GM23338 (cell line): ENCODE measurements around the gene REELD1. TPM values are rescaled to one million over a fixed set of nuclear protein-coding genes. Genes with fewer than 3 reads are reported as not detected.

Experiments used
- ATAC-seq: fragments of 200-7000 bp; cut with Tn5 transposase; 3 replicates; pipeline ENCODE4 v1.9.1; 2020
- DNase-seq: peaks from one replicate; pipeline ENCODE4 v3.0.0-alpha.2; 2015; ENCODE audit warnings: low spot score
- H2AFZ ChIP-seq: fragments of 200-600 bp; sonication (generic); 2 replicates; pipeline ENCODE4 v1.8.0; 2016; ENCODE audit warnings: antibody characterized with exemption, mild to moderate bottlenecking, moderate library complexity
- H3F3A ChIP-seq: fragments of 200-600 bp; sonication (generic); replicated peaks from 2 replicates; pipeline ENCODE4 v1.8.0; 2017; ENCODE audit warnings: antibody characterized with exemption, mixed run types, low read depth
- H3K27ac ChIP-seq: fragments of 200-600 bp; sonication (generic); 2 replicates; pipeline ENCODE4 v1.6.1; 2016; ENCODE audit warnings: low read depth
- H3K27me3 ChIP-seq: fragments of 200-600 bp; sonication (generic); 2 replicates; pipeline ENCODE4 v1.8.0; 2016; ENCODE audit warnings: mild to moderate bottlenecking, mixed run types, moderate library complexity; ENCODE audit not compliant: insufficient read depth
- H3K36me3 ChIP-seq: fragments of 200-600 bp; sonication (generic); 2 replicates; pipeline ENCODE4 v1.8.0; 2016; ENCODE audit warnings: mild to moderate bottlenecking; ENCODE audit not compliant: insufficient read depth
- H3K4me1 ChIP-seq: fragments of 200-600 bp; sonication (generic); 2 replicates; pipeline ENCODE4 v1.8.0; 2016; ENCODE audit warnings: mild to moderate bottlenecking, moderate library complexity; ENCODE audit not compliant: insufficient read depth
- H3K4me2 ChIP-seq: fragments of 200-600 bp; sonication (generic); 2 replicates; pipeline ENCODE4 v1.7.1; 2017; ENCODE audit warnings: mixed run types
- H3K4me3 ChIP-seq: fragments of 200-600 bp; sonication (generic); 2 replicates; pipeline ENCODE4 v1.6.1; 2016; ENCODE audit warnings: mixed run types
- H3K79me2 ChIP-seq: fragments of 200-600 bp; sonication (generic); replicated peaks from 2 replicates; pipeline ENCODE4 v1.8.0; 2017; ENCODE audit warnings: mild to moderate bottlenecking; ENCODE audit not compliant: insufficient read depth
- H3K9me2 ChIP-seq: fragments of 200-600 bp; sonication (generic); 2 replicates; pipeline ENCODE4 v1.8.0; 2017; ENCODE audit not compliant: insufficient read depth
- H4K20me1 ChIP-seq: fragments of 200-600 bp; sonication (generic); replicated peaks from 2 replicates; pipeline ENCODE4 v1.8.0; 2017; ENCODE audit warnings: mild to moderate bottlenecking; ENCODE audit not compliant: insufficient read depth
- H3K27ac Mint-ChIP-seq: 2 replicates; pipeline ENCODE4 v1.8.0; 2020; ENCODE audit warnings: inconsistent platforms, mild to moderate bottlenecking, moderate library complexity, mixed read lengths
- H3K27me3 Mint-ChIP-seq: 3 replicates; pipeline ENCODE4 v1.8.0; 2022; ENCODE audit warnings: low read depth, mild to moderate bottlenecking, moderate library complexity, mixed read lengths, inconsistent platforms; ENCODE audit not compliant: insufficient read depth, poor library complexity
- H3K36me3 Mint-ChIP-seq: 3 replicates; pipeline ENCODE4 v1.8.0; 2021; ENCODE audit warnings: low read depth, mild to moderate bottlenecking, inconsistent platforms, moderate library complexity, mixed read lengths
- H3K4me1 Mint-ChIP-seq: 3 replicates; pipeline ENCODE4 v1.8.0; 2020; ENCODE audit warnings: mild to moderate bottlenecking, inconsistent platforms, mixed read lengths
- H3K4me3 Mint-ChIP-seq: 3 replicates; pipeline ENCODE4 v1.8.0; 2021; ENCODE audit warnings: moderate library complexity, mild to moderate bottlenecking, inconsistent platforms, mixed read lengths
- H3K9me3 Mint-ChIP-seq: 3 replicates; pipeline ENCODE4 v1.8.0; 2020; ENCODE audit warnings: moderate library complexity, mild to moderate bottlenecking, inconsistent platforms, mixed read lengths
- CREB1 ChIP-seq: fragments of 250-450 bp; sonication (Bioruptor Pico); IDR thresholded peaks from 2 replicates; pipeline ENCODE4 v1.5.0; 2020; ENCODE audit warnings: low read depth, mild to moderate bottlenecking, moderate library complexity
- CTCF ChIP-seq, 2 experiments: fragments of 200-600 bp in 1 of 2; sonication (generic) in 1 of 2; conservative IDR thresholded peaks; 2 replicates each; pipeline versions ENCODE4 v1.5.1 to v1.6.1; 2016 to 2017; ENCODE audit warnings: antibody characterized with exemption in 2 of 2, low read depth in 2 of 2, mild to moderate bottlenecking in 2 of 2, moderate library complexity in 1 of 2
- EZH2 ChIP-seq: fragments of 200-600 bp; sonication (generic); IDR thresholded peaks from one replicate; pipeline ENCODE4 v1.8.0; 2017; ENCODE audit warnings: antibody characterized with exemption, mild to moderate bottlenecking, low read depth; ENCODE audit not compliant: unreplicated experiment
- EZH2phosphoT487 ChIP-seq: fragments of 200-600 bp; sonication (generic); IDR thresholded peaks from one replicate; pipeline ENCODE4 v1.8.1; 2018; ENCODE audit warnings: antibody characterized with exemption; ENCODE audit not compliant: unreplicated experiment
- JUNB ChIP-seq: IDR thresholded peaks from one replicate; pipeline ENCODE4 v1.6.1; 2016; ENCODE audit warnings: antibody characterized with exemption; ENCODE audit not compliant: unreplicated experiment
- NANOG ChIP-seq: IDR thresholded peaks from 2 replicates; pipeline ENCODE4 v1.6.1; 2016; ENCODE audit warnings: antibody characterized with exemption, borderline replicate concordance
- POLR2AphosphoS5 ChIP-seq: IDR thresholded peaks from 2 replicates; pipeline ENCODE4 v1.6.1; 2016; ENCODE audit warnings: antibody characterized with exemption, low read depth
- STAT1 ChIP-seq: IDR thresholded peaks from one replicate; pipeline ENCODE4 v1.6.1; 2016; ENCODE audit warnings: antibody characterized with exemption; ENCODE audit not compliant: unreplicated experiment
- ZNF114 ChIP-seq: fragments of 250-450 bp; sonication (Bioruptor Pico); IDR thresholded peaks from 2 replicates; pipeline ENCODE4 v1.5.0; 2020; ENCODE audit warnings: mild to moderate bottlenecking, moderate library complexity
- ZNF331 ChIP-seq: fragments of 250-450 bp; sonication (Bioruptor Pico); IDR thresholded peaks from 2 replicates; pipeline ENCODE4 v1.5.0; 2020; ENCODE audit warnings: low read depth, mild to moderate bottlenecking, moderate library complexity
- ZNF462 ChIP-seq: fragments of 250-450 bp; sonication (Bioruptor Pico); IDR thresholded peaks from 2 replicates; pipeline ENCODE4 v1.5.0; 2020; ENCODE audit warnings: mild to moderate bottlenecking, moderate library complexity
- polyA plus RNA-seq: library from polyadenylated mRNA; unstranded; fragments of >200 nt; fragmentation: Nextera tagmentation; extraction: Ambion mirVana; gene quantifications from 2 replicates; pipeline ENCODE4 v1.2.1, GENCODE V29; 2016
- total RNA-seq: library from RNA; depleted of rRNA; stranded (reverse); fragments of >200 nt; shearing (Covaris generic); gene quantifications from 2 replicates; pipeline ENCODE4 v1.2.3, GENCODE V29; 2014
- TF ChIP-seq, protein P1 (sequence below): IDR thresholded peaks from 2 replicates; pipeline ENCODE4 v1.6.1; 2016; ENCODE audit warnings: antibody characterized with exemption
- TF ChIP-seq, protein P2 (sequence below): IDR thresholded peaks from one replicate; pipeline ENCODE4 v1.6.1; 2018; ENCODE audit warnings: antibody characterized with exemption; ENCODE audit not compliant: unreplicated experiment

The REELD1 gene
- total and polyA plus RNA-seq, 2 experiments from 2014 or later, result 0.19 TPM; not detected in 1

DNA sequence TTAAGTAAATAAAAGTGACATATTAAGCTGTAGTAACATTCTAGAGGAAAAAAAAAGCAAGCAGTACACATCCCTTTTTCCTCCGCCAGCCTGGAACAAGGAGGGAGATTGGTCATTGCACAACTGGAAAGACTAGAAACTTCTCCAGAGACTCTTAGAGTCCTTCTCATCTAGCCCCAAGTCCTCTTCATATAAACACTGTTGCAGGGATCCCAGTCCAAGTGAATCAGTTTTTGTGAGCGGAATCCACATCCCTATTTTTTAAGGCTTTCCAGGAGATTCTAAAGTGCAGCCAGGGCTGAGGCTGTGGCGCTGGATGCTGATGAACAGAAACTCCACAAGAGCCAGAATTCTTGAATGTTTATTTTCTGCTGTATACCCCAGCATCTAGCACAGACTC lies 23.8 kb downstream of the REELD1 start:
- TF ChIP-seq CREB1 (no peak), JUNB (no peak), POLR2AphosphoS5 (no peak), EZH2phosphoT487 (no peak), EZH2 (no peak), NANOG (no peak), CTCF (conservative IDR thresholded peaks at IDR 0.05; ENCODE audit: low read depth in 2 of 2) (no peak), STAT1 (no peak), ZNF331 (CRISPR knock-in tag) (no peak), ZNF462 (CRISPR knock-in tag) (no peak), ZNF114 (no peak)
- TF ChIP-seq, protein P1, sequence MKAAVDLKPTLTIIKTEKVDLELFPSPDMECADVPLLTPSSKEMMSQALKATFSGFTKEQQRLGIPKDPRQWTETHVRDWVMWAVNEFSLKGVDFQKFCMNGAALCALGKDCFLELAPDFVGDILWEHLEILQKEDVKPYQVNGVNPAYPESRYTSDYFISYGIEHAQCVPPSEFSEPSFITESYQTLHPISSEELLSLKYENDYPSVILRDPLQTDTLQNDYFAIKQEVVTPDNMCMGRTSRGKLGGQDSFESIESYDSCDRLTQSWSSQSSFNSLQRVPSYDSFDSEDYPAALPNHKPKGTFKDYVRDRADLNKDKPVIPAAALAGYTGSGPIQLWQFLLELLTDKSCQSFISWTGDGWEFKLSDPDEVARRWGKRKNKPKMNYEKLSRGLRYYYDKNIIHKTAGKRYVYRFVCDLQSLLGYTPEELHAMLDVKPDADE, result no peak
- TF ChIP-seq, protein P2, sequence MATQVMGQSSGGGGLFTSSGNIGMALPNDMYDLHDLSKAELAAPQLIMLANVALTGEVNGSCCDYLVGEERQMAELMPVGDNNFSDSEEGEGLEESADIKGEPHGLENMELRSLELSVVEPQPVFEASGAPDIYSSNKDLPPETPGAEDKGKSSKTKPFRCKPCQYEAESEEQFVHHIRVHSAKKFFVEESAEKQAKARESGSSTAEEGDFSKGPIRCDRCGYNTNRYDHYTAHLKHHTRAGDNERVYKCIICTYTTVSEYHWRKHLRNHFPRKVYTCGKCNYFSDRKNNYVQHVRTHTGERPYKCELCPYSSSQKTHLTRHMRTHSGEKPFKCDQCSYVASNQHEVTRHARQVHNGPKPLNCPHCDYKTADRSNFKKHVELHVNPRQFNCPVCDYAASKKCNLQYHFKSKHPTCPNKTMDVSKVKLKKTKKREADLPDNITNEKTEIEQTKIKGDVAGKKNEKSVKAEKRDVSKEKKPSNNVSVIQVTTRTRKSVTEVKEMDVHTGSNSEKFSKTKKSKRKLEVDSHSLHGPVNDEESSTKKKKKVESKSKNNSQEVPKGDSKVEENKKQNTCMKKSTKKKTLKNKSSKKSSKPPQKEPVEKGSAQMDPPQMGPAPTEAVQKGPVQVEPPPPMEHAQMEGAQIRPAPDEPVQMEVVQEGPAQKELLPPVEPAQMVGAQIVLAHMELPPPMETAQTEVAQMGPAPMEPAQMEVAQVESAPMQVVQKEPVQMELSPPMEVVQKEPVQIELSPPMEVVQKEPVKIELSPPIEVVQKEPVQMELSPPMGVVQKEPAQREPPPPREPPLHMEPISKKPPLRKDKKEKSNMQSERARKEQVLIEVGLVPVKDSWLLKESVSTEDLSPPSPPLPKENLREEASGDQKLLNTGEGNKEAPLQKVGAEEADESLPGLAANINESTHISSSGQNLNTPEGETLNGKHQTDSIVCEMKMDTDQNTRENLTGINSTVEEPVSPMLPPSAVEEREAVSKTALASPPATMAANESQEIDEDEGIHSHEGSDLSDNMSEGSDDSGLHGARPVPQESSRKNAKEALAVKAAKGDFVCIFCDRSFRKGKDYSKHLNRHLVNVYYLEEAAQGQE, result no peak
- no peak overlapping the region for H3K4me3 ChIP-seq
- H3K4me2 ChIP-seq, result no peak overlapping the region
- DNase-seq, result no peak
- 0 out of 2 replicates have a peak overlapping the region, but pooled peaks have one; percentile 63 for H2AFZ ChIP-seq
- H4K20me1 ChIP-seq, result no peaks in the 10 kb centered on the region
- no peaks in the 10 kb centered on the region for H3K27me3 ChIP-seq
- no peaks in the 10 kb centered on the region; the same call in 2 of the 3 replicates for H3K9me3 Mint-ChIP-seq
- no peak overlapping the region for H3K27ac Mint-ChIP-seq
- no peaks in the 10 kb centered on the region for H3F3A ChIP-seq
- H3K27me3 Mint-ChIP-seq, result peaks cover 2% of the 10 kb centered on the region
- peaks cover 13% of the 10 kb centered on the region for H3K4me1 Mint-ChIP-seq
- no peaks in the 10 kb centered on the region for H3K36me3 Mint-ChIP-seq
- H3K4me1 ChIP-seq, result peaks cover 6% of the 10 kb centered on the region
- no peaks in the 10 kb centered on the region for H3K36me3 ChIP-seq
- no peak for ATAC-seq
- H3K27ac ChIP-seq, result no peak overlapping the region
- H3K79me2 ChIP-seq, result no peaks in the 10 kb centered on the region
- peaks cover 5% of the 10 kb centered on the region; the same call in 1 of the 2 replicates for H3K9me2 ChIP-seq
- H3K4me3 Mint-ChIP-seq, result no peak overlapping the region
